Activated CD4-positive, alpha-beta T cell treated with anti-CD3 and anti-CD28 coated beads, Interleukin-2, amount 50 U/mL, for 24 hours (primary cell): ENCODE results near the gene BET1L.
"Not testable (repeated sequence)": the region's sequence is repeated elsewhere in the genome, so short reads cannot be mapped to it uniquely, and the experiment has no call there.

Source experiments
- DNase-seq, 2 donors: peaks; one replicate each; pipeline ENCODE4 v3.0.0-alpha.2; 2020; ENCODE audit warnings: low read depth in 1 of 2, low spot score in 1 of 2

Gene BET1L

GRCh38 chr11:197741-198235 is 9.4 kb downstream of the BET1L start:
- no peak for DNase-seq

GRCh38 chr11:196786-197731 is 10.1 kb downstream of the BET1L start:
- DNase-seq: no peak

GRCh38 chr11:193481-193880 is 13.7 kb downstream of the BET1L start:
- not testable (repeated sequence) for DNase-seq

GRCh38 chr11:192674-193128 is 14.5 kb downstream of the BET1L start, which contains the start of gene SCGB1C1:
Gene SCGB1C1 (plus strand): TSS chr11:193078. CDS start chr11:193100, 22 bp downstream.
- not testable (repeated sequence) for DNase-seq

- not testable (repeated sequence) for DNase-seq
These were observed 15.4 kb downstream of the BET1L start for GRCh38 chr11:191490-192478.

GRCh38 chr11:190546-190945 is 16.7 kb downstream of the BET1L start:
- not testable (repeated sequence) for DNase-seq

- not testable (repeated sequence) for DNase-seq
These were observed 17.3 kb downstream of the BET1L start for GRCh38 chr11:189843-190311.

- DNase-seq: not testable (repeated sequence)
These were observed 17.9 kb downstream of the BET1L start for GRCh38 chr11:189200-189783.

- DNase-seq: not testable (repeated sequence)
These were observed 27.0 kb downstream of the BET1L start for GRCh38 chr11:180242-180641.
